ENCODE measurements around the gene SEZ6L.

GRCh38 chr22:26323013-26323412, 153.8 kb downstream of the SEZ6L start:
- no peak for TF ChIP-seq CTCF (IDR thresholded peaks at IDR 0.05)
- no peak for TF ChIP-seq POLR2AphosphoS5 (IDR thresholded peaks at IDR 0.05)
- TF ChIP-seq POLR2A (IDR thresholded peaks at IDR 0.05) = no peak
- no peak for TF ChIP-seq EP300 (IDR thresholded peaks at IDR 0.05)
